ENCODE results near the gene TRIM61. TPM values are rescaled to one million over a fixed set of nuclear protein-coding genes. Genes with fewer than 3 reads are reported as not detected.
"Not testable (repeated sequence)": the region's sequence is repeated elsewhere in the genome, so short reads cannot be mapped to it uniquely, and the experiment has no call there.

Gene TRIM61
- polyA plus RNA-seq, 2 donors = 0.06 TPM

DNA sequence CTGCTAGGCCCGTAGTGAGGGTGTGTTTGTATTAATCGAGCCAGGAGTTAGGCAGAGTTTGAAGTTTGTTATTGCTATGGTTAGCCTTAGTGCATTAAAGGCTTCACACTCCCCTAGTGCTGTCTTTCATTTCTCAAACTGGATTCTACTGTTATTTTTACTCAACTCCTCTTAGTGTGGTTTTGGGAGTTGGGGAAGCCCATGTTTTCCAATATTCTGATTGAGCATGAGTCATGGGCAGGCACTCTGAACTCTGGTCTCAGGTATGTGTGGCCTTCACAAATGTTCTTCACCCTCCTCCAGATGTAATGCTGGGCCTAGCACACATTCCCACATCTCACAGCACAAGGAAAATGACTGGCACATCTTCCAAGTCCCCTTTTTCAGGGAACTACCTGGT lies 50.4 kb downstream of the TRIM61 start:
- not testable (repeated sequence) for H3K4me1 ChIP-seq (ENCODE audit: control insufficient read depth in 2 of 2, insufficient read depth in 2 of 2, low read length in 1 of 2); H3K27me3 ChIP-seq (ENCODE audit: control insufficient read depth in 1 of 2, insufficient read depth in 2 of 2, low read length in 2 of 2); H3K9me3 ChIP-seq (ENCODE audit: control insufficient read depth in 2 of 2, insufficient read depth in 1 of 2, low read depth in 1 of 2, low read length in 1 of 2); H3K27ac ChIP-seq (ENCODE audit: low read depth in 2 of 2, low read length in 1 of 2); H3K36me3 ChIP-seq (ENCODE audit: control insufficient read depth in 2 of 2, insufficient read depth in 2 of 2, low read length in 1 of 2); H3K4me3 ChIP-seq (ENCODE audit: low read depth in 1 of 2, low read length in 2 of 2)
- 71 to 73% methylated on average over 2 of the region's 2 CpGs for WGBS, 2 donors

DNA sequence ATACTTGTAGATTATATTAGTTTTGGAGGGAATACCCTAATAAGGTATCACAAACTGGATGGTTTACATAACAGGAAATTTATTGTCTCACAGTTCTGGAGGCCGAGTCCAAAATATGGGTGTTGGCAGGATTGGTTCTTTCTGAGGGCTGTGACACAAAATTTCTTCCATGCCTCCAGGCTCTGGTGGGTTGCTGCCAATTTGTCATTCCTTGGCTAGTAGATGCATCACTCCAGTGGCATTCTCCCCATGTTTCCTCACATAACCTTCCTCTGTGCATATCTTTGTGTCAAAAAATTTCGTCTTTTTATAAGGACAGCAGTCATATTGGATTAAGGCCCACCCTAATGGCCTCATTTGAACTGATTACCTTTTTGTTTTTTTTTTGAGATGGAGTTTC lies 51.2 kb downstream of the TRIM61 start:
- H3K4me3 ChIP-seq (ENCODE audit: low read depth in 1 of 2, low read length in 2 of 2) = no peak overlapping the region
- WGBS, 2 donors = 38 to 65% methylated on average over 2 of the region's 2 CpGs
- no peaks in the 10 kb centered on the region for H3K9me3 ChIP-seq (ENCODE audit: control insufficient read depth in 2 of 2, insufficient read depth in 1 of 2, low read depth in 1 of 2, low read length in 1 of 2)
- no peaks in the 10 kb centered on the region for H3K4me1 ChIP-seq (ENCODE audit: control insufficient read depth in 2 of 2, insufficient read depth in 2 of 2, low read length in 1 of 2)
- no peaks in the 10 kb centered on the region for H3K27me3 ChIP-seq (ENCODE audit: control insufficient read depth in 1 of 2, insufficient read depth in 2 of 2, low read length in 2 of 2)
- H3K27ac ChIP-seq (ENCODE audit: low read depth in 2 of 2, low read length in 1 of 2) = no peak overlapping the region
- H3K36me3 ChIP-seq (ENCODE audit: control insufficient read depth in 2 of 2, insufficient read depth in 2 of 2, low read length in 1 of 2) = no peaks in the 10 kb centered on the region

DNA sequence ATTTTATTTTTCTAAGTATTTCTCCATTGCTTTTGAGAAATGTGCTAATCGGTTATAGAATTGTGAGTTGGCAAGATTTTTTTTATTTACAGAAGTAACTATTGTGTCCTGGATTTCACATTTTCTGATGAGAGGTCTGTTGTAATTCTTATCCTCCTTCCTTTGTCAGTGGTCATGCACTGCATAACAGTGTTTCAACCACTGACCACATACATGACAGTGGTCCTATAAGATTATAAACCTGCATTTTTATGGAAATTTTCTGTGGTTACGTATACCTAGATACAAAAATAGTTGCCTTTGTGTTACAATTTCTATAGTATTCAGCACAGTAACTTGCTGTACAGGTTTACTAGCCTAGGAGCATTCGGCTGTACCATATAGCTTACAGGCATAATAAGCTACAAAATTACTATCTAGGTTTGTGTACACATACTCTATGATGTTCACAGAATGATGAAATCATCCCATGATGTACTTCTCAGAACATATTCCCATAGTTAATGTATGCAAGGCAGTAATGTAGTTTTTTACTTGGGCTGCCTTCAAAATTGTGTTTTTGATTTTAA lies 52.7 kb downstream of the TRIM61 start:
- no peak overlapping the region for H3K4me3 ChIP-seq (ENCODE audit: low read depth in 1 of 2, low read length in 2 of 2)
- no peaks in the 10 kb centered on the region for H3K36me3 ChIP-seq (ENCODE audit: control insufficient read depth in 2 of 2, insufficient read depth in 2 of 2, low read length in 1 of 2)
- no peaks in the 10 kb centered on the region for H3K27me3 ChIP-seq (ENCODE audit: control insufficient read depth in 1 of 2, insufficient read depth in 2 of 2, low read length in 2 of 2)
- H3K9me3 ChIP-seq (ENCODE audit: control insufficient read depth in 2 of 2, insufficient read depth in 1 of 2, low read depth in 1 of 2, low read length in 1 of 2) = no peaks in the 10 kb centered on the region
- no peak overlapping the region for H3K27ac ChIP-seq (ENCODE audit: low read depth in 2 of 2, low read length in 1 of 2)
- 67 to 70% methylated on average over 3 of the region's 3 CpGs for WGBS, 2 donors
- H3K4me1 ChIP-seq (ENCODE audit: control insufficient read depth in 2 of 2, insufficient read depth in 2 of 2, low read length in 1 of 2) = no peaks in the 10 kb centered on the region

DNA sequence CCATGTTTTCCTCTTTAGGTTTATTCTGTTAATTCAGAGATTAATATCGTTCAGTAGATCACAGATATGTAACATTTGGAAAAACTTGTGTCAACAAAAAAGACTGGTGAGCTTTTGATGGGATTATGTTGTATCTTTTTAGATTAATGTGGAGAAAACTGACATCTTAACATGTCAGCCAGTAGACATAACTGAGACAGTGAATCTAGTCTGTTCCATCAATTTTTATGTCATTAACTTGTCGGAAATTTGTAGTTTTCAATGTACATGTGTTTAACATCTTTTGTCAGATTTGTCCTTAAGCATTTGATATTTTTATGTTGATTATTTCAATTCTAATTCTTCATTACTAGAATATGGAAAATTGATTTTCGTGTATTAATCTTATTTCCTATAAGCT lies 58.5 kb downstream of the TRIM61 start:
- WGBS, 2 donors = 50 to 57% methylated on average over 3 of the region's 3 CpGs
- Histone ChIP-seq H3K27me3 (ENCODE audit: control insufficient read depth in 1 of 2, insufficient read depth in 2 of 2, low read length in 2 of 2) (no peaks in the 10 kb centered on the region), H3K4me1 (ENCODE audit: control insufficient read depth in 2 of 2, insufficient read depth in 2 of 2, low read length in 1 of 2) (no peaks in the 10 kb centered on the region), H3K4me3 (ENCODE audit: low read depth in 1 of 2, low read length in 2 of 2) (no peak overlapping the region), H3K27ac (ENCODE audit: low read depth in 2 of 2, low read length in 1 of 2) (no peak overlapping the region), H3K36me3 (ENCODE audit: control insufficient read depth in 2 of 2, insufficient read depth in 2 of 2, low read length in 1 of 2) (no peaks in the 10 kb centered on the region), H3K9me3 (ENCODE audit: control insufficient read depth in 2 of 2, insufficient read depth in 1 of 2, low read depth in 1 of 2, low read length in 1 of 2) (no peaks in the 10 kb centered on the region)

Other genes starting within 250 kb of the TRIM61 start
- gene SMIM31, start 223.5 kb downstream of the TRIM61 start, polyA plus RNA-seq = not detected
- under 1 TPM in 1 of 2 donors, not detected in 1; 0.05 TPM for gene APELA, start 100.5 kb downstream of the TRIM61 start, polyA plus RNA-seq
- gene TRIM60, start 54.3 kb upstream of the TRIM61 start, polyA plus RNA-seq = not detected
- not detected for gene TRIM75, start 76.2 kb upstream of the TRIM61 start, polyA plus RNA-seq
- gene TMEM192, start 135.2 kb upstream of the TRIM61 start, polyA plus RNA-seq = 1 to 10 TPM; 2.0 to 4.4 TPM
- 10 to 100 TPM; 19.0 to 26.1 TPM for gene KLHL2, start 229.9 kb upstream of the TRIM61 start, polyA plus RNA-seq

Measured in esophagus (tissue), 2 donors.